ENCODE results near the gene GRID2.

Gene GRID2

DNA sequence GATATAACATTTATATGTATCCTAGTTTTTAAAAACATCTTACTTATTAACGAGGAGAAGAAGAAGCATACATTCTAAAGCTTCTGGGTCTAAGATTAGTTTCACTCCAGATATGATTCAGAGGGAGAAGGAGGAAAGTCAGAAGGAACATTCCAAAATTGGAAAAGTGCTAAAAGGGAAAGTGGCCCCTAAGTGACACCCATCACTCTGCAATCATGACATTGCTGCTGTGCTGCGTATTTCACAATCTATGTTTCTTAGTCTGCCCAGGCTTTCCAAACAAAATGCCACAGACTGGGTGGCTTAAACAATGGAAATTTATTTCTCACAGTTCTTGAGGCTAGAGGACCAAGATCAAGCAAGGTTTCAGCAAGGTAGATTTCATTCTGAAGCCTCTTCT is 1452.3 kb downstream of the GRID2 start:
- DNase-seq (ENCODE audit: extremely low read depth, low read depth) = no peak
- no peak overlapping the region for H3K4me3 ChIP-seq (replicated peaks; ENCODE audit: low read depth, low read length)
- TF ChIP-seq, protein P1, sequence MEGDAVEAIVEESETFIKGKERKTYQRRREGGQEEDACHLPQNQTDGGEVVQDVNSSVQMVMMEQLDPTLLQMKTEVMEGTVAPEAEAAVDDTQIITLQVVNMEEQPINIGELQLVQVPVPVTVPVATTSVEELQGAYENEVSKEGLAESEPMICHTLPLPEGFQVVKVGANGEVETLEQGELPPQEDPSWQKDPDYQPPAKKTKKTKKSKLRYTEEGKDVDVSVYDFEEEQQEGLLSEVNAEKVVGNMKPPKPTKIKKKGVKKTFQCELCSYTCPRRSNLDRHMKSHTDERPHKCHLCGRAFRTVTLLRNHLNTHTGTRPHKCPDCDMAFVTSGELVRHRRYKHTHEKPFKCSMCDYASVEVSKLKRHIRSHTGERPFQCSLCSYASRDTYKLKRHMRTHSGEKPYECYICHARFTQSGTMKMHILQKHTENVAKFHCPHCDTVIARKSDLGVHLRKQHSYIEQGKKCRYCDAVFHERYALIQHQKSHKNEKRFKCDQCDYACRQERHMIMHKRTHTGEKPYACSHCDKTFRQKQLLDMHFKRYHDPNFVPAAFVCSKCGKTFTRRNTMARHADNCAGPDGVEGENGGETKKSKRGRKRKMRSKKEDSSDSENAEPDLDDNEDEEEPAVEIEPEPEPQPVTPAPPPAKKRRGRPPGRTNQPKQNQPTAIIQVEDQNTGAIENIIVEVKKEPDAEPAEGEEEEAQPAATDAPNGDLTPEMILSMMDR (IDR thresholded peaks at IDR 0.05; ENCODE audit: low read depth, low read length, missing control alignments) = no peak

DNA sequence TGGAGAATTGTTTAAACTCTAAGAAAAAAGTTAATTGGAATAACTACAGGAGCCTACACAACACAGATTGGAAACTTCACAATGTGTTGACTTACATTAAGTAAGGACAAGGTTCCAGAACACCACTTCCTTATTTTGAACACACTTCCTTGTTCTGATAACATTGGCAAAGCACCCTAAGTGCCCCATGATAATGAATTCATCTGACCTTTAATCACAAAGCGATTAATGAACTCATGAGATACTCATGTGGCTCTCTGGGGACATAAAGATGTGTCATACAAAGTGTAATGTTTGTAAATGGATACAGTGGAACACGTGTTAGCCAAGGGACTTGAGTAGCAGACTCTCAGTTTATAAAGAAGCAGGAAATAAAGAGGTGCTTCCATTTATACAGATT is 1455.7 kb downstream of the GRID2 start:
- no peak overlapping the region for H3K4me3 ChIP-seq (replicated peaks; ENCODE audit: low read depth, low read length)
- DNase-seq (ENCODE audit: extremely low read depth, low read depth) = no peak
- TF ChIP-seq, protein P1 (IDR thresholded peaks at IDR 0.05; ENCODE audit: low read depth, low read length, missing control alignments) = no peak

DNA sequence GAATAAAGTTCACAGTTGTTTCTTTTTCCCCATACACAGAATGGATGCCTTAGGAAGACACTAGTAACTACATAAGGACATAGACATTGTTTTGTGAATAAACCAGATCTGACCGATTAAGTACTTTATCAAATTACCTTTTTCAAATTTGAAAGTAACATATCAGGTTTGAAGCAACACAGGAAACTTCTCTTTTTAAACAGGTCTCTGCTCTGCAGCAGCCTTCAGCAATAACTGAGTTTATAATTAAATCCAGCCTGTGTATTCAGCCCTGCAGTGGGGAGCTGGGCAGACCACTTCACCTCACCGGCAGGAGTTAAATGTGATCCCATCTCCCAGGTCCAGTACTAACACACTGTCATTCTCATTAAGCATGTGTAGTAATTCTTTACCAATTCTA is 1456.5 kb downstream of the GRID2 start:
- DNase-seq (ENCODE audit: extremely low read depth, low read depth) = no peak
- TF ChIP-seq, protein P1 (IDR thresholded peaks at IDR 0.05; ENCODE audit: low read depth, low read length, missing control alignments) = no peak
- H3K4me3 ChIP-seq (replicated peaks; ENCODE audit: low read depth, low read length) = no peak overlapping the region

DNA sequence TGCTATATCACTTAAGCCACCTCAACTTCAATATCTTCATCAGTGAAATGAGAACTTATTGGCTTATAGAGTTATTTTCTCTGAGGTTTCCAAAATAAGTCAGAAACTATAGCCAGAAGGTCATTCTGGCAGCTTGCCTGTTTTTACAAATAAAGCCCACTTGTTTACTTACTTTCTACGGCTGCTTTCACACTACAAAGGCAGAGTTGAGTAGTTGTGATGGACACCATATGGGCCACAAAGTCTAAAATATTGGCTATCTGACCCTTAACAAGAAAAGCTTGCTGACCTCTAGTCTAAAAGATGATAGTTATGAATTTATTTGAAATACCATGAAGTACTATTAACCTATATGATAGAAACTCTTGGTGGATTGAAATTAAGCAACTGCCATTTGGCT is 1457.5 kb downstream of the GRID2 start:
- TF ChIP-seq, protein P1 (IDR thresholded peaks at IDR 0.05; ENCODE audit: low read depth, low read length, missing control alignments) = no peak

DNA sequence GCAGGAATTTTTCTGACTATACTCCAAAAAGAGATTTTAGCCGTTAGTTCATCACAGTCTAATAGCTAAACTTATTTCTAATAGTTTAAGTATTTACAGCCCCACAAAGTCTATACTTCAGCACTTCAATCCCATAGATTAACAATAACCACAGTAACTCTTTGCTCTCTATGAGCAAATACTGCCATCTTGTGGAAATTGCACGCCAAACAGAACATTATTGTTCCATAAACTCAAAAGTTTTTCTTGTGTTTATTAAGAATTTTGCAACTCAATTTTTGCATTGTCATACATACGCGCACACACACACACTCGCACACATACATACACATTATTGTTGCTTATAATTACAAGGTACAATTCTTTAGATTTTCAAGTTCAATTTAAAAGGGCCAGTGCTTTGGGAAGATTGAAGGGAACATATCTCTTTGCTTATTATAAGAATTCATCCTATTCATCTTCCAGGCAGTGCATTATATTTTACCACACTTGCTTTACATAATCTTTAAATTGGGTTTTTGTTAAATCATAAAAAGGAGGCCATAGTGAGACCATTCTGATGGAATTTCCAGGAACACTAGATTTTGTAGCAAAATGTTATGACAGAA is 1461.0 kb downstream of the GRID2 start:
- DNase-seq (ENCODE audit: extremely low read depth, low read depth) = peak; percentile 4
- H3K4me3 ChIP-seq (replicated peaks; ENCODE audit: low read depth, low read length) = no peak overlapping the region
- TF ChIP-seq, protein P1 (IDR thresholded peaks at IDR 0.05; ENCODE audit: low read depth, low read length, missing control alignments) = peak; percentile 49

More for the DNA sequence above, 1457.5 kb downstream of the GRID2 start:
- DNase-seq (ENCODE audit: extremely low read depth, low read depth) = no peak
- H3K4me3 ChIP-seq (replicated peaks; ENCODE audit: low read depth, low read length) = no peak overlapping the region

DNA sequence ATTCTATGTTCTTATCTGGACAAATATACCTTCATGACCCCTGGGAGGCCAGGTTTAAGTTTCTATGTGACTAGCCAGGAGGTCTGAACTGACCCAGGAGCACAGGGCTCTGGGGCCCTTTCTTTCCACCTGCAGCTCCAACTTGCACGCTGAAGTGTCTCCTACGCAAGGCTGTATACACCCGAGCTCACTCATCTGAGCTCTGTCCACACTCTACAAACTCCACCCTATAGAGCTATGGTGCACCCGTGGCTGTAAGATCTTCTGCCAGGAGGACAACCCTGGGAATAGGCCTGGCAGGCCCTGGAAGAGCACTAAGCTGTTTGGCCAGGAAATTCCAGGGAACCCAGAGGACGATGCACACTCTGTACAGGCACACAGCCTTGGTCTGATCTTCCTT is 1464.2 kb downstream of the GRID2 start:
- TF ChIP-seq, protein P1 (IDR thresholded peaks at IDR 0.05; ENCODE audit: low read depth, low read length, missing control alignments) = no peak
- H3K4me3 ChIP-seq (replicated peaks; ENCODE audit: low read depth, low read length) = no peak overlapping the region
- no peak for DNase-seq (ENCODE audit: extremely low read depth, low read depth)

DNA sequence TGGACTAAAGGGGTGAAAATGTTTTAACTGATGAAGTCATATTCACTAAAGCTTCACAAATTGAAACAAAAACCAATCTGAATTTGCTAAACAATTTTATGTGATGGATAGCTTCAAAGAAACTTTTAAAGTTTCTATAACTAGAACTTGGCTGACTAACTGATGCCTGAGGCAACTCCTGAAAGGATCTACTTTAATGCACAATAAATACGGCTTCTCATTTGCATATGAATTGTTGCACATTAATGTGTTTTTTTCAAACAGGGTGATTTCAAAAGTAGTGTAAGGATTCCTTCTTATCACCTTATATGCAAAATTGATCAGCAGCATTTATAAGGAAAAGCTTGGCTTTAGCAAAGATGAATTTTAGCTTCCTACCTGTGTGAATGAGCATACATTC is 1466.4 kb downstream of the GRID2 start:
- no peak overlapping the region for H3K4me3 ChIP-seq (replicated peaks; ENCODE audit: low read depth, low read length)
- TF ChIP-seq, protein P1 (IDR thresholded peaks at IDR 0.05; ENCODE audit: low read depth, low read length, missing control alignments) = no peak
- no peak for DNase-seq (ENCODE audit: extremely low read depth, low read depth)
